Measurements from ENCODE around the gene FGD5. TPM values are rescaled to one million over a fixed set of nuclear protein-coding genes. Genes with fewer than 3 reads are reported as not detected.
A peak's percentile ranks its signal among the peaks of the same experiment; 100 is the strongest.

The FGD5 gene
- total RNA-seq, 1 donor from 2014 or later: 57.4 TPM

DNA sequence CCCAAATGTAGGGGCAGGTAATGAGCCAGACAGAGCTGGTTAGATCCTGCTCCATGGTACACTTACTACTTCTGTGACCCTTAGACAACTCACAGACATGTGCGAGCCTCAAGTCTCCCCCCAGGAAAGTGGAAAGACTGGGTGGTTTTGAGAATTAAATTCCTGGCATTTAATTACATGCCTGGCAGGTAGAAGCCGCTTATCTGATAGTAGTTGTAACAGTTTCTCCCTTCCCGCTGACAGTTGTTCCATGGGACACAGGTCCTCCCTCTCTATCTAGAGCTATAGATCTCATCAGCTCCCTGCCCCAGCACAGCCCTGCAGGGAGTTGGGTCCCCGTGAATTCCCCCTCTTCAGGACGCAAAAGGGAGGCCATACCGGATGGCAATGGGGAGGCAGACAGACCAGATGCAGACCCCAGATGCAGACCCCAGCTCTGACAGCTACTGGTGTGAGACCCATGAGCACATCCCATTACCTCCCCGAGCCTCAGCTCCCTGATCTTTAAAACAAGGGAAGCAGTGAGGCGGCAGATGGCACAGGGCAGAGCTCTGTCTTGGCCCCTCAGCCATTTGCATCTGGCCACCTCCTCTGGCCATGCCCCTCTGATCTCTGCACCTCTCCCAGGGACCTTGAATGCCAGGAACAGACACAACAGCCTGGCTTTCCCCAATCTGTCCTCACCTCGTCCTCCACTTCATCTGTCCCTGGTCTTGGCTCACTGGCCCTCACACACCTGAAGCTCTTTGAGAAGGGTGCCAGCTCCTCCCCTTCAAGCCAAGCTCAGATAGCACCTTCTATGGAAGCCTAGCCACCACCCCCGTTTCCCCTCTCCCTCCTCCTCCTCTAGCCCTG, 94.5 kb downstream of the FGD5 start:
- ATAC-seq: no peak
- intact Hi-C loops (cut with DNase I): no loop called here
- DNase-seq (ENCODE audit: low spot score): no peak

DNA sequence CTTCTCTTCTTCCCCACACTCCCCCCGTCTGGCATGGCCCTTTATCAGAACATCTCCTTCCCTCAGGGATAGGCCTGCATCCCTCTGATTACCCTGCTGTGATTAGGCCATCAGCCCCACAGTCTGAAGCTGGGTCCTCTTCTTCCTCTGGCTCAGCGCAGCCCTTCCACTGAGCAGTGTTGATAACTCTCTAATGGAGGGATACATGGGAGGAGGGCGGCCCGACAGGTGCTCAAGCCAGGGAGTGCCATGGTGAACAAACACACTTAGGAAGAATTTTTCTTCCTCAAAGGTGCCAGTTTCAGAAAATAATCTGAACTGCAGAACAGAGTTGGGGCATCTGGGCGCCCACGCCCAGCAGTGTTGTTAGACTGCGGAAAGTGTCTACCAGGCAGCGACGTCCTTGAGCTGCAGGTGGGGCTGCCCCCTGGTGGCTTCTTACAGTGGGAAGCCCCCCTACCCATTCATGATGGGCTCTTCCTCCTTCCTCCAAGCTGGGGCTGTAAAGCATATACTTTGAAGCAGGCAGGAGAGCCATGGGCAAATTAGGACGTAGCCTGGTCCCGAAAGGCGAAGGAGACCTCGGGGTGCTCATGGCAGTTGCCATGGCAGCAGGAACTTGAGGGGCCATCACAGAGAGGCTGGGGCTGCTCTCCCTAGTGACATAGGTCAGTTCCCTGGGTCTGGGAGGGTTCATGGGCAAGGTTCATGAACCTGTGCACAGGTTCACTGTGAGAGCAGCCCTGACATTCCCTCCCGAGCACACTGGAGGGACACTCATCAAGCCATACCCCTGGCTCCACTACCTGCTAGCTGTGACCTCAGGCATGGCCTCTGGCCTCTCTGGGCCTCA, 95.4 kb downstream of the FGD5 start:
- ATAC-seq (no peak), DNase-seq (ENCODE audit: low spot score) (no peak)
- intact Hi-C loops (cut with DNase I): no loop called here

DNA sequence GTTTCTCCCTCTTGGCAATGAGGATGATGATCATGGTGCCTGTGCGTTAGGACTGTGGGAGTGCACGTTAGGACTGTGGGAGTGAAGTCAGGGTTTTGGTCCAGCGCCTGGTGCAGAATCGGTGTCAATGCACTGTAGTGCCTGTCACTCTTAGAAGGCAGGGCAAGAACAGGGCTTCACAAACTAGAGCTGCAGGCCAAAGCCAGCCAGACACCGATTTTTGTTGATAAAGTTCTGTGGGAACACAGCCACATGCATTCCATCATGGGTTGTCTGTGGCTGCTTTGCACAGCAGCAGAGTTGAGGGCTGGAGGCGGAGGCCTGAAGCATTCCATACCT, 96.0 kb downstream of the FGD5 start:
- intact Hi-C loops (cut with DNase I): no loop called here
- DNase-seq (ENCODE audit: low spot score) (no peak), ATAC-seq (no peak)

DNA sequence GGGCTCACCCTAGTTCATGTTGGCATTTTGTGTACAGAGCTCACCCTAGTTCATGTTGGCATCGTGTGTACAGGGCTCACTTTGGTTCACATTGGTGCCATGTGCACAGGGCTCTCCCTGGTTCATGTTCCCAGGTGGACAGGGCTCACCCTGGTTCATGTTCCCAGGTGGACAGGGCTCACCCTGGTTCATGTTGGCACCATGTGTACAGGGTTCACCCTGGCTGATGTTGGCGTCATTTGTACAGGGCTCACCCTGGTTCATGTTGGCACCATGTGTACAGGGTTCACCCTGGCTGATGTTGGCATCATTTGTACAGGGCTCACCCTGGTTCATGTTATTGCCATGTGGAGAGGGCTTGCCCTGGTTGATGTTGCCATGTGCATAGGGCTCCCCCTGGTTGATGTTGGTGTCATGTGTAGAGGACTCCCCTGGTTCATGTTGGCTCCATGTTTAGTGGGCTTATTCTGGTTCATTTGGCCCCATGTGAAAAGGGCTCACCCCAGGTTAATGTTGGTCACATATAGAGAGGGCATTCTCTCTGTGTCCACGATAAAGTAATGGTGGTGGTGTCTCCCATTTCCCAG, 97.0 kb downstream of the FGD5 start:
- intact Hi-C loops (cut with DNase I): no loop called here
- peak; percentile 45 for ATAC-seq
- DNase-seq (ENCODE audit: low spot score): no peak

DNA sequence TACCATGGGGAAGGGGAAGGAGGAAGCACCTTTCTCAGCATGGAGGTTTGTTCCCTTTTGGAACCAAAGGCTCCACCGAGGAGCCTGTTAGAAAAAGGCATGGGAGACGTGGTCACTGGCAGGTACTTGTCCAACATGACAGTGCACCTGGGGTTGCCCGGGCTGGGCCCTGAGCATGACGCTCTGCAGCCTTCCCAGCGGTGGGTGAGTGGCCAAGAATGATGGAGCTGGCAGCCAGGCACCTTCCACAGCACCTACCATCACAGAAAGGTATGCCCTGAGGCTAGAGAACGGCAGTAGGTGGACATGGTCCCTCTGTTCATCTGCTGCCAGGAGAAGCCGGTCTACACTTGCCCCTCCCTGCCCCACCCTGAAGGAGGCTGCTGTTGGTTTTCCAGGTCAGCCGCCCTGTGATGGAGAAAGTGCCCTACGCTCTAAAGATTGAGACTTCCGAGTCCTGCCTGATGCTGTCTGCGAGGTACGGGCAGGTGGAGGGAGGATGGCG, 99.6 kb downstream of the FGD5 start:
- intact Hi-C loops (cut with DNase I): no loop called here
- ATAC-seq (no peak), DNase-seq (ENCODE audit: low spot score) (no peak)

- intact Hi-C loops (cut with DNase I): loop anchor here (10.0 kb wide), 1 partner anchor 246 kb away; the partner anchor contains the start of gene C3orf20
- ATAC-seq (peak; percentile 3), DNase-seq (ENCODE audit: low spot score) (no peak)
Observed at GRCh38 chr3:14920536-14920935, 101.8 kb downstream of the FGD5 start.

GRCh38 chr3:14921034-14921616, 102.4 kb downstream of the FGD5 start:
- ATAC-seq (peak; percentile 92), DNase-seq (ENCODE audit: low spot score) (peak; percentile 92)
- intact Hi-C loops (cut with DNase I): loop anchor here (10.0 kb wide), 1 partner anchor 246 kb away; the partner anchor contains the start of gene C3orf20

DNA sequence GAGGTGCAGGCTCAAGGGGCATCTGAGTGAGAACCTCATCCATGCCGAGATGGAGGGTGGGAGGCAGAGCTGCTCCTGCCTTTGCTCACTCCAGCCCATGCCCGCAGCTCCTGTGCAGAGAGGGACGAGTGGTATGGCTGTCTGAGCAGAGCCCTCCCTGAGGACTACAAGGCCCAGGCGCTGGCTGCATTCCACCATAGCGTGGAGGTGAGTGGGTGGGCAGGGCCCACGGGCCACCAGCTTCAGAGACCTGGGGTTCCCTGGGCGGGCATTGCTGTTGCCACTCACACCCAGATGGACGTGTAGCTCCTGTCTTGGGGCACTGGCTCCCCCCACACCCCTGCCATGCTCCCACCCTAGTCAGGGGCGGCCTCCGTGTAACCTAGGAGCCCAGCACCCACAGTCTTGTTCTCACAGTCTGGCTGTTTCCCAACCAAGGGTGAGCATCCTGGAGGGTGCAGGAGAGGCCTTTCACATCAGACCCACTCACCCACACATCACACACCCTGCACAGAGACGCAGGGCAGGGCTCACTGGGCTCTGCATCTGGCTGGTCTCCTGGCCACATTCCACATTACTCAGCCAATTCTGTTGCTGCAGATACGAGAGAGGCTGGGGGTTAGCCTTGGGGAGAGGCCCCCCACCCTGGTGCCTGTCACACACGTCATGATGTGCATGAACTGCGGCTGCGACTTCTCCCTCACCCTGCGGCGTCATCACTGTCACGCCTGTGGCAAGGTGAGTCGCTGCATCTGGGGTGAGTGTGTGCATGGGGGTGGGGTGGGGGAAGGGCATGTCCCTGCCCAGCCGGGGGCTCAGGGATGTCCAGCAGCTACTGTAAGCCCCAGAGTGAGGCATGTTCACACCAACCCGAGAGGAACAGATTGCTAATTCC, 103.3 kb downstream of the FGD5 start:
- ATAC-seq (peak; percentile 3), DNase-seq (ENCODE audit: low spot score) (no peak)
- intact Hi-C loops (cut with DNase I): loop anchor here (10.0 kb wide), 1 partner anchor 247 kb away; the partner anchor contains the start of gene C3orf20

GRCh38 chr3:14922863-14923262, 104.1 kb downstream of the FGD5 start:
- no peak for ATAC-seq
- intact Hi-C loops (cut with DNase I): loop anchor here (10.0 kb wide), 1 partner anchor 248 kb away; the partner anchor contains the start of gene C3orf20
- no peak for DNase-seq (ENCODE audit: low spot score)

- intact Hi-C loops (cut with DNase I): loop anchor here (10.0 kb wide), 1 partner anchor 249 kb away; the partner anchor contains the start of gene C3orf20
- no peak for DNase-seq (ENCODE audit: low spot score)
- no peak for ATAC-seq
Observed at GRCh38 chr3:14923476-14923875, 104.7 kb downstream of the FGD5 start.

GRCh38 chr3:14925729-14926591, 107.2 kb downstream of the FGD5 start:
- no peak for DNase-seq (ENCODE audit: low spot score)
- intact Hi-C loops (cut with DNase I): loop anchor here (10.0 kb wide), 1 partner anchor 251 kb away; the partner anchor contains the start of gene C3orf20
- peak; percentile 48 for ATAC-seq

DNA sequence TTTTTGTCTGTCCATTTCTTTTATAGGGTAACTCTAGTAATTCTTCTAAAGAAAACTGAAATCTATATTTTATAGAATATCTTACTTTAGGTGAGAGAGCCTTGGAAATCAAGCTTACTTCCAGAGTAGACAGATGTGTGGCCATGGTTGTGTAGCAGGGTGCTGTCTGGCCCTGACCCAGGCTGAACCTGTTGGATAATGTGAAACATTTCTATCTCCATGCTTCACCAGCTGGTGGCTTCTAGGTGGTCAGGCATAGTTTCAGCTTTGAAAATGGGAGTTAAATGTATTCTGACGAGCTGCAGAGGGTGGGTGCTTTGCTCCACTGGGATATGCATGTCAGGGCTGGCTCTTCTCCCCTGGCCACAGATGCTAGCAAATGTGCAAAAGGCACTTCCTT, 107.8 kb downstream of the FGD5 start:
- no peak for ATAC-seq
- intact Hi-C loops (cut with DNase I): loop anchor here (10.0 kb wide), 1 partner anchor 252 kb away; the partner anchor contains the start of gene C3orf20
- no peak for DNase-seq (ENCODE audit: low spot score)

DNA sequence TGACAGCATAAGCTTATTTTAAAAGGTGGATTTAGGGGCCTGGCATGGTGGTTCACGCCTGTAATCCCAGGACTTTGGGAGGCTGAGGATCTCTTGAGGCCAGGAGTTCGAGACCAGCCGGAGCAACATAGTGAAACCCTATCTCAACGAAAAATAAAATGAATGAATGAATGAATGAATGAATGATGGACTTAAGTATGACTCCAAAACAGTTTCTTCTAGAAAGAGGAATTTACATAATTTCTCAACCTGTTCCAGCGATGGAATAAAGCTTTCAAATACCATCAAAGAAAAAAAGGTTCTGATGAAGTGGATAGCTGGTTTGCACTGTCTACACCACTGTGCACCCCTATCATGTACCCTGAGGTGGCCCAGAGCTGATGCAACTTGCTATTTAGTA, 108.5 kb downstream of the FGD5 start:
- intact Hi-C loops (cut with DNase I): loop anchor here (10.0 kb wide), 1 partner anchor 253 kb away; the partner anchor contains the start of gene C3orf20
- no peak for DNase-seq (ENCODE audit: low spot score)
- no peak for ATAC-seq

GRCh38 chr3:14929310-14930074, 110.7 kb downstream of the FGD5 start:
- DNase-seq (ENCODE audit: low spot score) (no peak), ATAC-seq (no peak)
- intact Hi-C loops (cut with DNase I): loop anchor here (10.0 kb wide), 1 partner anchor 255 kb away; the partner anchor contains the start of gene C3orf20

DNA sequence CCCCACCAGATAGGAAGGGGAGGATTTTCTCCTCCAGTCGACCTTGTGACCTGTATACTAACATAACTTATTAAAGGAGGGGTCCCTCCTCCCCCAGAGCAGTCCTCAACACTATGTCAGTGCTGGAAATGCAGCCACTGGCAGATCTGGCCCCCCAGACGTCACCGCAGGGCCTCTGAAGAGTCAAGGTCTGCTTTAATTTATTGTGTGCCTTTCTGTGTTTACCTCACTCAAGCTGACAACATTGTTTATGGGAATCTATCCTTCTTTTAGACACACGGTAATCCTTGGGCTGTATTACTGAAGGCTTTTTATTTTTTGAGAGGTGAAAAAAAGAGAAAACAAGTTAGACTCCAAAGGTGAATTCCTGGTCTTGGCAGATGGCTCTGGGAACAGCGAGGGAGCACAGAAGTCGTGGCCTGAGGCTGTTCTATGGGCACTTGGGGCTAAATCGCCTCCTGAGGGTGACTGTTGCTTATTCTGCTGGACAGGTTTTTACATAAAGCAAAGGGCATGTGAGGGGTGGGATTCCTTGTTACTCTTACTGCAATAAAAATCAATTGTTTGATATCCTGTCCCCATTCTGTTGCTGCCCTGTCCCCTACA, 115.2 kb downstream of the FGD5 start:
- DNase-seq (ENCODE audit: low spot score) (no peak), ATAC-seq (no peak)
- intact Hi-C loops (cut with DNase I): no loop called here
